NCI-H2196 (cell line): ENCODE measurements around the gene ROBO1.
"Not testable (repeated sequence)": the region's sequence is repeated elsewhere in the genome, so short reads cannot be mapped to it uniquely, and the experiment has no call there.

Experiments used
- DNase-seq: peaks from one replicate; lab custom pipeline; 2025; ENCODE audit not compliant: unreplicated experiment; lab: John Stamatoyannopoulos, UW

ROBO1 gene

GRCh38 chr3:79767905-79768267 is at the start of gene ROBO1:
Gene ROBO1, minus strand, starts transcription at chr3:79767998.
- DNase-seq: no peak

GRCh38 chr3:79817224-79817623 is 49.4 kb upstream of the ROBO1 start:
- no peak for DNase-seq

- no peak for DNase-seq
These were observed 47.7 kb upstream of the ROBO1 start for GRCh38 chr3:79815478-79815877.

GRCh38 chr3:79810581-79810980 is 42.8 kb upstream of the ROBO1 start:
- no peak for DNase-seq

- DNase-seq: no peak
These were observed 42.3 kb upstream of the ROBO1 start for GRCh38 chr3:79810092-79810491.

- no peak for DNase-seq
These were observed 41.3 kb upstream of the ROBO1 start for GRCh38 chr3:79809106-79809505.

- no peak for DNase-seq
These were observed 40.7 kb upstream of the ROBO1 start for GRCh38 chr3:79808515-79808914.

GRCh38 chr3:79790177-79790576 is 22.4 kb upstream of the ROBO1 start:
- DNase-seq: not testable (repeated sequence)

- DNase-seq: no peak
These were observed 5.5 kb upstream of the ROBO1 start for GRCh38 chr3:79773291-79773690.

- DNase-seq: no peak
These were observed 1.4 kb upstream of the ROBO1 start for GRCh38 chr3:79769229-79769628.

- no peak for DNase-seq
These were observed 449 bp downstream of the ROBO1 start for GRCh38 chr3:79767194-79767904.

- no peak for DNase-seq
These were observed 1.2 kb downstream of the ROBO1 start for GRCh38 chr3:79766496-79767193.

GRCh38 chr3:79765911-79766310 is 1.9 kb downstream of the ROBO1 start:
- DNase-seq: no peak

- no peak for DNase-seq
These were observed 6.4 kb downstream of the ROBO1 start for GRCh38 chr3:79761441-79761840.

GRCh38 chr3:79751703-79752102 is 16.1 kb downstream of the ROBO1 start:
- no peak for DNase-seq

- DNase-seq: no peak
These were observed 30.3 kb downstream of the ROBO1 start for GRCh38 chr3:79737530-79737929.

- DNase-seq: no peak
These were observed 38.7 kb downstream of the ROBO1 start for GRCh38 chr3:79729096-79729495.

GRCh38 chr3:79726786-79727185 is 41.0 kb downstream of the ROBO1 start:
- DNase-seq: no peak

GRCh38 chr3:79724206-79724605 is 43.6 kb downstream of the ROBO1 start:
- no peak for DNase-seq

- DNase-seq: no peak
These were observed 77.7 kb downstream of the ROBO1 start for GRCh38 chr3:79690072-79690471.

- no peak for DNase-seq
These were observed 82.7 kb downstream of the ROBO1 start for GRCh38 chr3:79685108-79685507.

- DNase-seq: no peak
These were observed 83.8 kb downstream of the ROBO1 start for GRCh38 chr3:79684041-79684440.

- DNase-seq: no peak
These were observed 95.1 kb downstream of the ROBO1 start for GRCh38 chr3:79672731-79673130.
